ENCODE results near the gene FAM76B. TPM values are rescaled to one million over a fixed set of nuclear protein-coding genes. Genes with fewer than 3 reads are reported as not detected.

FAM76B gene
- total and polyA plus RNA-seq, 2 of the 13 experiments (the other 11 are each of a cell fraction or from before 2014, with no cell fraction given) = 20.2 to 24.2 TPM

DNA sequence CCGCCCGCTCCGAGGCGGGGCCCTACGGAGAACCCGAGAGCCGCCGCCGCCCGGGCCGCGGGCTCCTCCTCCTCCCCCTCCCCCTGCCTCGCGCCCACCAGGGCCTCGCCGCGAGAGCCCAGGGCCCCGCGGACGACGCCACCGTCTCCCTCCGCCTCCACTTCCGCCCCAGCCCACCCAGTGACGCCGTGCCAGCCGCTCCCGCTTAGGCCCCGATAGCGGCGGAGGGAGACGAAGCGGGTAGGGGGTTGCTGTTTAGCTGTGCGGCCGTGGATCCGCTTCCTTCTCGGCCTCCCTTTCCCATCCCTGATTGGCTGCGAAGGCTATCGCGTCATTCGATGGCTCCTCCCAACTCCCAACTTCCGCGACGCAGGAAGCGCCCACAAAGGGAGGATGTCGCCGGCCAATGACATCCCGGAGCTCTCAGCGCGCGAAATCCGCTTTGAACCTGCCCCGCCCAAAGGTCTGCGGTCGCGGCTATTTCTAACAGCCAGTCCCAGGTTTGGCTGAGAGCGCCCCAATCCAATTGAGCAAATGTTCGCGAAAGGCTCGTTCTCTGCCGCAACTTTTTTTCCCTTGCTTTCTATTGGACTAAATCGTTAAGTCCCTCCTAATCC lies at the start of gene FAM76B (continued):
- TF ChIP-seq AGO2 (optimal IDR thresholded peaks at IDR 0.05; ENCODE audit: low read depth, low read length) (peak; percentile 86), ZNF468 (CRISPR knock-in tag; IDR thresholded peaks at IDR 0.05) (no peak), CBX2 (IDR thresholded peaks at IDR 0.05; ENCODE audit: low read depth, low read length) (no peak), CBX2 (CRISPR knock-in tag; IDR thresholded peaks at IDR 0.05; ENCODE audit: low read depth) (no peak), ZBTB8A (CRISPR knock-in tag; IDR thresholded peaks at IDR 0.05; ENCODE audit: borderline replicate concordance, low read depth) (no peak; the same call in 1 of the 2 replicates), NFE2L1 (CRISPR knock-in tag; IDR thresholded peaks at IDR 0.05; ENCODE audit: borderline replicate concordance) (no peak), ZNF83 (CRISPR knock-in tag; IDR thresholded peaks at IDR 0.05; ENCODE audit: borderline replicate concordance) (no peak), BORCS8-MEF2B (CRISPR knock-in tag; IDR thresholded peaks at IDR 0.05) (peak; percentile 94), RBM22 (optimal IDR thresholded peaks at IDR 0.05; ENCODE audit: low read length) (no peak), BCL6 (CRISPR knock-in tag; IDR thresholded peaks at IDR 0.05) (peak; percentile 68), ZNF567 (CRISPR knock-in tag; IDR thresholded peaks at IDR 0.05; ENCODE audit: borderline replicate concordance) (no peak), HNRNPUL1 (IDR thresholded peaks at IDR 0.05; ENCODE audit: low read depth, low read length) (no peak), SNAPC2 (CRISPR knock-in tag; IDR thresholded peaks at IDR 0.05) (0 out of 2 replicates have a peak, but pooled peaks have one; percentile 87), ZNF816 (CRISPR knock-in tag; IDR thresholded peaks at IDR 0.05; ENCODE audit: borderline replicate concordance) (peak; percentile 81; the same call in 1 of the 2 replicates), CENPX (CRISPR knock-in tag; IDR thresholded peaks at IDR 0.05) (no peak), ZSCAN31 (CRISPR knock-in tag; IDR thresholded peaks at IDR 0.05; ENCODE audit: low read depth) (peak; percentile 31; the same call in 1 of the 2 replicates)
- TF ChIP-seq, protein P1, sequence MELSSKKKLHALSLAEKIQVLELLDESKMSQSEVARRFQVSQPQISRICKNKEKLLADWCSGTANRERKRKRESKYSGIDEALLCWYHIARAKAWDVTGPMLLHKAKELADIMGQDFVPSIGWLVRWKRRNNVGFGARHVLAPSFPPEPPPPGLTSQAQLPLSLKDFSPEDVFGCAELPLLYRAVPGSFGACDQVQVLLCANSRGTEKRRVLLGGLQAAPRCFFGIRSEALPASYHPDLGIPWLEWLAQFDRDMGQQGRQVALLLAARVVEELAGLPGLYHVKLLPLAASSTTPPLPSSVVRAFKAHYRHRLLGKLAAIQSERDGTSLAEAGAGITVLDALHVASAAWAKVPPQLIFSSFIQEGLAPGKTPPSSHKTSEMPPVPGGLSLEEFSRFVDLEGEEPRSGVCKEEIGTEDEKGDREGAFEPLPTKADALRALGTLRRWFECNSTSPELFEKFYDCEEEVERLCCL (CRISPR knock-in tag; IDR thresholded peaks at IDR 0.05; ENCODE audit: borderline replicate concordance) = peak; percentile 40; the same call in 1 of the 2 replicates
- TF ChIP-seq, protein P2, sequence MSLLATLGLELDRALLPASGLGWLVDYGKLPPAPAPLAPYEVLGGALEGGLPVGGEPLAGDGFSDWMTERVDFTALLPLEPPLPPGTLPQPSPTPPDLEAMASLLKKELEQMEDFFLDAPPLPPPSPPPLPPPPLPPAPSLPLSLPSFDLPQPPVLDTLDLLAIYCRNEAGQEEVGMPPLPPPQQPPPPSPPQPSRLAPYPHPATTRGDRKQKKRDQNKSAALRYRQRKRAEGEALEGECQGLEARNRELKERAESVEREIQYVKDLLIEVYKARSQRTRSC (CRISPR knock-in tag; IDR thresholded peaks at IDR 0.05; ENCODE audit: low read depth) = no peak
- TF ChIP-seq, protein P3, sequence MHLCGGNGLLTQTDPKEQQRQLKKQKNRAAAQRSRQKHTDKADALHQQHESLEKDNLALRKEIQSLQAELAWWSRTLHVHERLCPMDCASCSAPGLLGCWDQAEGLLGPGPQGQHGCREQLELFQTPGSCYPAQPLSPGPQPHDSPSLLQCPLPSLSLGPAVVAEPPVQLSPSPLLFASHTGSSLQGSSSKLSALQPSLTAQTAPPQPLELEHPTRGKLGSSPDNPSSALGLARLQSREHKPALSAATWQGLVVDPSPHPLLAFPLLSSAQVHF (CRISPR knock-in tag; IDR thresholded peaks at IDR 0.05) = 0 out of 2 replicates have a peak, but pooled peaks have one; percentile 88
- TF ChIP-seq, protein P4, sequence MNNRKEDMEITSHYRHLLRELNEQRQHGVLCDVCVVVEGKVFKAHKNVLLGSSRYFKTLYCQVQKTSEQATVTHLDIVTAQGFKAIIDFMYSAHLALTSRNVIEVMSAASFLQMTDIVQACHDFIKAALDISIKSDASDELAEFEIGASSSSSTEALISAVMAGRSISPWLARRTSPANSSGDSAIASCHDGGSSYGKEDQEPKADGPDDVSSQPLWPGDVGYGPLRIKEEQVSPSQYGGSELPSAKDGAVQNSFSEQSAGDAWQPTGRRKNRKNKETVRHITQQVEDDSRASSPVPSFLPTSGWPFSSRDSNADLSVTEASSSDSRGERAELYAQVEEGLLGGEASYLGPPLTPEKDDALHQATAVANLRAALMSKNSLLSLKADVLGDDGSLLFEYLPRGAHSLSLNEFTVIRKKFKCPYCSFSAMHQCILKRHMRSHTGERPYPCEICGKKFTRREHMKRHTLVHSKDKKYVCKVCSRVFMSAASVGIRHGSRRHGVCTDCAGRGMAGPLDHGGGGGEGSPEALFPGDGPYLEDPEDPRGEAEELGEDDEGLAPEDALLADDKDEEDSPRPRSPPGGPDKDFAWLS (CRISPR knock-in tag; IDR thresholded peaks at IDR 0.05; ENCODE audit: borderline replicate concordance) = no peak
- TF ChIP-seq, protein P5, sequence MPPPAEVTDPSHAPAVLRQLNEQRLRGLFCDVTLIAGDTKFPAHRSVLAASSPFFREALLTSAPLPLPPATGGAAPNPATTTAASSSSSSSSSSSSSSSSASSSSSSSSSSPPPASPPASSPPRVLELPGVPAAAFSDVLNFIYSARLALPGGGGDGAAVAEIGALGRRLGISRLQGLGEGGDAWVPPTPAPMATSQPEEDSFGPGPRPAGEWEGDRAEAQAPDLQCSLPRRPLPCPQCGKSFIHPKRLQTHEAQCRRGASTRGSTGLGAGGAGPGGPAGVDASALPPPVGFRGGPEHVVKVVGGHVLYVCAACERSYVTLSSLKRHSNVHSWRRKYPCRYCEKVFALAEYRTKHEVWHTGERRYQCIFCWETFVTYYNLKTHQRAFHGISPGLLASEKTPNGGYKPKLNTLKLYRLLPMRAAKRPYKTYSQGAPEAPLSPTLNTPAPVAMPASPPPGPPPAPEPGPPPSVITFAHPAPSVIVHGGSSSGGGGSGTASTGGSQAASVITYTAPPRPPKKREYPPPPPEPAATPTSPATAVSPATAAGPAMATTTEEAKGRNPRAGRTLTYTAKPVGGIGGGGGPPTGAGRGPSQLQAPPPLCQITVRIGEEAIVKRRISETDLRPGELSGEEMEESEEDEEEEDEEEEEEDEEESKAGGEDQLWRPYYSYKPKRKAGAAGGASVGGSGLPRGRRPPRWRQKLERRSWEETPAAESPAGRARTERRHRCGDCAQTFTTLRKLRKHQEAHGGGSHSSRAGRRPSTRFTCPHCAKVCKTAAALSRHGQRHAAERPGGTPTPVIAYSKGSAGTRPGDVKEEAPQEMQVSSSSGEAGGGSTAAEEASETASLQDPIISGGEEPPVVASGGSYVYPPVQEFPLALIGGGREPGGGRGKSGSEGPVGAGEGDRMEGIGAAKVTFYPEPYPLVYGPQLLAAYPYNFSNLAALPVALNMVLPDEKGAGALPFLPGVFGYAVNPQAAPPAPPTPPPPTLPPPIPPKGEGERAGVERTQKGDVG (CRISPR knock-in tag; IDR thresholded peaks at IDR 0.05; ENCODE audit: borderline replicate concordance) = no peak
